ENCODE results near the gene TCEAL7.
A peak's percentile ranks its signal among the peaks of the same experiment; 100 is the strongest.
"Not testable (repeated sequence)": the region's sequence is repeated elsewhere in the genome, so short reads cannot be mapped to it uniquely, and the experiment has no call there.

Gene TCEAL7

DNA sequence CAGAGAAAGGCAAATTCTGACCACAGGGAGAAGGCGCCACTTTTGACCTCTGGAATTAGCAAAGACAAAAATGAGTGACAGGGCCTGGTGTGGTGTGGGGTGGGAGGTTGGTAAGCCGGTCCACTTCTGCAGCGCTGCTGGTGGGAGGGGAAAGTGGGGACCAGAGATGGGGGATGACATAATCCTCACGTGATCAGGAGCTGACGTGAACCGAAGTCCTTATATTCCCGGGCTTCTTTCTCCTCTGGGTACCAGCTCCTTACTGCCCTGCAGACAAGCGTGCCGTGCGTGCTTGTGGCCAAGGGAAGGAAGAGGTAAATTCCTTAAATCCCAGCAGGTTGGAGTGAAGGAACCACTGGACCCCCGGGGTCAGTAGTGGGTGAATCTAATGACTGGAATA, at the start of gene TCEAL7:
Gene TCEAL7, plus strand, starts transcription at position 249 of the 400 bp plus-strand sequence. CDS start 1,165 bp downstream, outside the sequence.
- TF ChIP-seq CTCF (IDR thresholded peaks at IDR 0.05; ENCODE audit: borderline replicate concordance, control extremely low read depth, extremely low read depth, insufficient read depth, missing control alignments): no peak
- no peak for DNase-seq (ENCODE audit: low spot score)

DNA sequence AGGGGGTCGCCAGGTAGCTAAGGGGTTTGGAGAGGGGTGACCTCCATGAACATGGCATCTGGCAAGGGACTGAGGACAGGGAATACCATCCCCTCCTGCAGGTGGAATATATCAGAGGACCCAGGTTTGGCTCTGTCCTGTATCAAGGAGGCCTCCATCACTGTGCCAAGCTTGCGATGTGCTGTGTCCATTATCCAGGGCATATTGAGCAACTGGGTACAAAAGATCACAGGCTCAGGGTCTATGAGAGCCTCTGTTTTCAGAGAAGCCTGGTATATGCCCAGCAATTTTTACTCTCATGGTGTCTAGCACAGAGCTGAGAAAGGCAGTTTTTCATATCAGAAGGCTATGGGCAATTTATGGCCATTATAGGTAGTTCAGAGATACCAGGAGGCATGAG, 36.9 kb upstream of the TCEAL7 start:
- TF ChIP-seq CTCF (IDR thresholded peaks at IDR 0.05; ENCODE audit: borderline replicate concordance, control extremely low read depth, extremely low read depth, insufficient read depth, missing control alignments): no peak
- in situ Hi-C loops (cut with MboI; ENCODE audit: low sequenced_read_pairs, unreplicated experiment): no loop called here
- DNase-seq (ENCODE audit: low spot score): no peak

More for the DNA sequence above, at the start of gene TCEAL7:
- in situ Hi-C loops (cut with MboI; ENCODE audit: low sequenced_read_pairs, unreplicated experiment): no loop called here

DNA sequence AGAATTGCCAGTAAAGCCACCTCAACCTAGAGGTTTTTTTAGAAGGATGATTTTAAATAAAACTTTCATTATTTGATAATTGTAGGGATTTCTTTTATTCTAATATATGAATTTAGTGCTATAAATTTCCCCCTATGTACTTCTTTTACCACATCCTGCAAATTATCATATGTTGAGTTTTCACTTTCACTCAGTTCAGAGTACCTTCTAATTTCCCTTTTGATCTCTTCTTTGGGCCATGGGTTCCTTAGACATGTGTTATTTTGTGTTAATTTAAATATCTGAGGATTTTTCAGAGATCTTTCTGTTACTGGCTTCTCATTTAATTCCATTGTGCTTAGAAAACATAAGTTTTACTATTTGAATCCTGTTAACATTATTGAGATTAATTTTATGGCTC, 25.3 kb upstream of the TCEAL7 start:
- DNase-seq (ENCODE audit: low spot score): no peak
- in situ Hi-C loops (cut with MboI; ENCODE audit: low sequenced_read_pairs, unreplicated experiment): no loop called here
- no peak for TF ChIP-seq CTCF (IDR thresholded peaks at IDR 0.05; ENCODE audit: borderline replicate concordance, control extremely low read depth, extremely low read depth, insufficient read depth, missing control alignments)

DNA sequence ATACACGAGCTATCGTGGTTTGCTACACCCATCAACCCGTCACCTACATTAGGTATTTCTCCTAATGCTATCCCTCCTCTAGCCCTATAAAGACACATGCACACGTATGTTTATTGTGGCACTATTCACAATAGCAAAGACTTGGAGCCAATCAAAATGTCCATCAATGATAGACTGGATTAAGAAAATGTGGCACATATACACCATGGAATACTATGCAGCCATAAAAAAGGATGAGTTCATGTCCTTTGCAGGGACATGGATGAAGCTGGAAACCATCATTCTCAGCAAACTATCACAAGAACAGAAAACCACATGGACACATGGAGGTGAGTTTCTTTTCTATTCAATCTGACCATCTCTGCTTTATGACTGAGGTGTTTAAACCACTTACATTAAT, 24.4 kb upstream of the TCEAL7 start:
- in situ Hi-C loops (cut with MboI; ENCODE audit: low sequenced_read_pairs, unreplicated experiment); DNase-seq (ENCODE audit: low spot score): not testable (repeated sequence)

DNA sequence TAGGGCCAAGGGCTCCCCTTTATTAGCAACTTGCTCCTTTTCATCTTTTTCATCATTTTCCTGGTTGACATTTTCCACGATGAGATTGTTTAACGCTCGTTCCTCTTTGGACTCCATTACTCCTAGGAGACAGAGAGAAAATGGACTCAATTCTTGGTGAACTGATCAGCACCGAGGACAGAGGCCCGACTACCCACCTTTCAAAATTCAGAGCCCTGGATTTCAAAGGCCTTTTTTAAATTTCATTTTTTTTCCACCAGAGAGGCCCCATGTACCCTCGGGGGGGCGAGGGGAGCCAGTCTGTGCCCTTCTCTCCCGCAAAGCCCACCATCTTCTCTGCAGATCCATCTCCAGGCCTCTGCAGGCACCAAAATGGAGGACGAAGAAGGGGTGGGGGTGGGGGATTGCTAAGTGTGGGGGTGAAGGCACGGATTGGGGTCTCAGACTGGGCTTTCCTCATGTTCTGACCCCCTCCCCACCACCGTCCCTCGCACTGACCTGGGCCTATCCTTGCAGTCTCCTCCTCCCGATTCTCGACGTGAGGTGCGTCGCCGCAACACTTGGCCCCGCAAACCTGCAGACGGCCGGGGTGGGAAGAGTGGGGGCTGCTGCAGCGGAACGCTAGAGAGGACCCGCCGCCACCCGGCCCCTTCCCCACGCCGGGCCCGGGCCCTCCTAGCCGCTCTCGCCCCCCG, 20.0 kb upstream of the TCEAL7 start:
- no peak for TF ChIP-seq CTCF (IDR thresholded peaks at IDR 0.05; ENCODE audit: borderline replicate concordance, control extremely low read depth, extremely low read depth, insufficient read depth, missing control alignments)
- in situ Hi-C loops (cut with MboI; ENCODE audit: low sequenced_read_pairs, unreplicated experiment): no loop called here
- no peak for DNase-seq (ENCODE audit: low spot score)

- in situ Hi-C loops (cut with MboI; ENCODE audit: low sequenced_read_pairs, unreplicated experiment): no loop called here
- peak; percentile 75 for DNase-seq (ENCODE audit: low spot score)
- TF ChIP-seq CTCF (IDR thresholded peaks at IDR 0.05; ENCODE audit: borderline replicate concordance, control extremely low read depth, extremely low read depth, insufficient read depth, missing control alignments): no peak
Measured at GRCh38 chrX:103310555-103311398, 19.3 kb upstream of the TCEAL7 start, which contains the start of gene BEX2. Gene BEX2, minus strand, starts transcription at chrX:103310990. Its CDS starts 1,014 bp downstream, at chrX:103309976.

- in situ Hi-C loops (cut with MboI; ENCODE audit: low sequenced_read_pairs, unreplicated experiment): no loop called here
- no peak for DNase-seq (ENCODE audit: low spot score)
- no peak for TF ChIP-seq CTCF (IDR thresholded peaks at IDR 0.05; ENCODE audit: borderline replicate concordance, control extremely low read depth, extremely low read depth, insufficient read depth, missing control alignments)
Measured at GRCh38 chrX:103311399-103311780, 18.6 kb upstream of the TCEAL7 start.
